ENCODE data around the gene CSNK1A1L.

Gene CSNK1A1L

GRCh38 chr13:37105251-37105714, at the start of gene CSNK1A1L:
Gene CSNK1A1L (minus strand): TSS chr13:37105664. CDS start chr13:37105256, 408 bp downstream.
- DNase-seq = no peak

- DNase-seq = no peak
These were observed 43.9 kb upstream of the CSNK1A1L start for GRCh38 chr13:37149380-37149779.

GRCh38 chr13:37148501-37148900, 43.0 kb upstream of the CSNK1A1L start:
- DNase-seq = no peak

GRCh38 chr13:37144661-37145060, 39.2 kb upstream of the CSNK1A1L start:
- no peak for DNase-seq

- no peak for DNase-seq
These were observed 38.4 kb upstream of the CSNK1A1L start for GRCh38 chr13:37143911-37144310.

- DNase-seq = no peak
These were observed 37.4 kb upstream of the CSNK1A1L start for GRCh38 chr13:37142877-37143276.

- no peak for DNase-seq
These were observed 35.5 kb upstream of the CSNK1A1L start for GRCh38 chr13:37141011-37141410.

GRCh38 chr13:37139356-37139755, 33.9 kb upstream of the CSNK1A1L start:
- no peak for DNase-seq

GRCh38 chr13:37138926-37139325, 33.5 kb upstream of the CSNK1A1L start:
- no peak for DNase-seq

GRCh38 chr13:37138169-37138568, 32.7 kb upstream of the CSNK1A1L start:
- DNase-seq = no peak

- DNase-seq = no peak
These were observed 31.2 kb upstream of the CSNK1A1L start for GRCh38 chr13:37136633-37137032.

- DNase-seq = no peak
These were observed 30.7 kb upstream of the CSNK1A1L start for GRCh38 chr13:37136187-37136586.

- no peak for DNase-seq
These were observed 29.1 kb upstream of the CSNK1A1L start for GRCh38 chr13:37134411-37135041.

- no peak for DNase-seq
These were observed 26.7 kb upstream of the CSNK1A1L start for GRCh38 chr13:37132211-37132610.

- DNase-seq = no peak
These were observed 25.6 kb upstream of the CSNK1A1L start for GRCh38 chr13:37131092-37131491.

- no peak for DNase-seq
These were observed 24.4 kb upstream of the CSNK1A1L start for GRCh38 chr13:37129866-37130265.

- DNase-seq = no peak
These were observed 22.3 kb upstream of the CSNK1A1L start for GRCh38 chr13:37127691-37128241.

- DNase-seq = no peak
These were observed 17.9 kb upstream of the CSNK1A1L start for GRCh38 chr13:37123337-37123736.

GRCh38 chr13:37118016-37118415, 12.6 kb upstream of the CSNK1A1L start:
- no peak for DNase-seq

- DNase-seq = no peak
These were observed 8.8 kb upstream of the CSNK1A1L start for GRCh38 chr13:37114250-37114649.

GRCh38 chr13:37113534-37113933, 8.1 kb upstream of the CSNK1A1L start:
- DNase-seq = no peak

- DNase-seq = no peak
These were observed 3.7 kb upstream of the CSNK1A1L start for GRCh38 chr13:37109051-37109678.

- DNase-seq = no peak
These were observed 2.4 kb upstream of the CSNK1A1L start for GRCh38 chr13:37107868-37108267.

- no peak for DNase-seq
These were observed 2.0 kb upstream of the CSNK1A1L start for GRCh38 chr13:37107456-37107855.
